Nephron (organoid): ENCODE results near the gene POU3F1.

Experiments
- H3K27ac Mint-ChIP-seq, 3 experiments: 2 replicates each; pipeline ENCODE4 v1.8.0; 2020; ENCODE audit warnings: mixed read lengths in 3 of 3, mild to moderate bottlenecking in 2 of 3, moderate library complexity in 1 of 3
- H3K27me3 Mint-ChIP-seq: 2 replicates; pipeline ENCODE4 v1.8.0; 2021; ENCODE audit warnings: low read depth, mild to moderate bottlenecking, moderate library complexity, mixed read lengths
- H3K36me3 Mint-ChIP-seq: 2 replicates; pipeline ENCODE4 v1.8.0; 2020; ENCODE audit warnings: low read depth, mixed read lengths
- H3K4me1 Mint-ChIP-seq: 2 replicates; pipeline ENCODE4 v1.8.0; 2020; ENCODE audit warnings: mixed read lengths
- H3K4me3 Mint-ChIP-seq, 3 experiments: 2 replicates each; pipeline ENCODE4 v1.8.0; 2020; ENCODE audit warnings: mild to moderate bottlenecking in 3 of 3, mixed read lengths in 3 of 3, moderate library complexity in 2 of 3
- H3K9me3 Mint-ChIP-seq: 2 replicates; pipeline ENCODE4 v1.8.0; 2020; ENCODE audit warnings: mixed read lengths
- CTCF ChIP-seq, 3 experiments: fragments of 200-600 bp; sonication (generic); IDR thresholded peaks; one replicate each; pipeline ENCODE4 v1.5.0; 2021; ENCODE audit warnings: antibody characterized with exemption in 3 of 3; ENCODE audit not compliant: unreplicated experiment in 3 of 3

POU3F1 gene

DNA sequence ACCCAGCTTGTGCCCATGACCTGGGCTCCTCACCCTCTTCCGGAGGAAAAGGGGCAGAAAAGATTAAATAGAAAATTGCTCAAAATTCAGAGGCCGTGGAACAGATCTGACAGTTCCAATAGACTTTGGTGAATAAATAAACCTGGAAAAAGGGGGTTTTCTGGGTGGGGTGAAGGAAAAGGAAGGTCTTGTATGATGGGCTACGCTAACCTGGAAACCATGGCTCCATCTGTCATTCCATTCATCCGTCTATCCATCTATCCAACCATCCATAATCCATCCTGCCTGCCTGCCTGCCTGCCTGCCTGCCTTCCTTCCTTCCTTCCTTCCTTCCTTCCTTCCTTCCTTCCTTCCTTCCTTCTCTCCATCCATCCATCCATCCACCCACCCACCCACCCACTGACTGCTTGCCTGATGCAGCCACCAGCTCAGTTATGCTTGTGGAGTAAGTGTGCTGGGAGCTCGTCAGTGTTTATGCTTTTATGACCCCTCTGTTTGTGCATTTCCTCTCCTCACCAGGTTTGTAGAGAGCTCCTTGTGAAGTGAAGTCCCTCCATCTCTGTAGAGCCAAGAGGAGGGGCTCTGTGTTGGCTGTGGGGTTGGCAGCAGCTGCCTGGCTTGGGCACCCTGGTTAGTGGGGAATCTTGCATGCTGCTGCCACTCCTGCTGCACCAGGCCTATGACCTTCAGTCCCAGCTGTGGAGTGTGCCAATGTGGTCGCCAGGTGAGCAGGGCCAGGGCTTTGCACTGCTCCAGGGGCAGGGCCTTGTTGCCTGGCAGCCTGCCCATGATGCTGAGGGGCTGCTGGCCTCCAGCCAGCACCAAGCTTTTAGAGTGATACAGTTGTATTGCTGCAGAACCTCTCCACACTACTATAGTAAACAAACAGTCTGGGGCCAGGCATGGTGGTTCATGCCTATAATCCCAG, 16.0 kb upstream of the POU3F1 start:
- no peaks in the 10 kb centered on the region for H3K9me3 Mint-ChIP-seq
- H3K4me1 Mint-ChIP-seq, result peaks cover 10% of the 10 kb centered on the region
- no peak for TF ChIP-seq CTCF (IDR thresholded peaks at IDR 0.05; ENCODE audit: unreplicated experiment in 3 of 3)
- no peak overlapping the region for H3K4me3 Mint-ChIP-seq
- no peak overlapping the region for H3K27ac Mint-ChIP-seq
- H3K36me3 Mint-ChIP-seq, result no peaks in the 10 kb centered on the region
- H3K27me3 Mint-ChIP-seq, result peaks cover 54% of the 10 kb centered on the region

- Mint-ChIP-seq H3K36me3 (no peaks in the 10 kb centered on the region), H3K4me3 (no peak overlapping the region), H3K27me3 (peaks cover 53% of the 10 kb centered on the region), H3K4me1 (peaks cover 10% of the 10 kb centered on the region), H3K9me3 (no peaks in the 10 kb centered on the region), H3K27ac (no peak overlapping the region)
- TF ChIP-seq CTCF (IDR thresholded peaks at IDR 0.05; ENCODE audit: unreplicated experiment in 3 of 3), result no peak
Observed at GRCh38 chr1:38061883-38062328, 15.3 kb upstream of the POU3F1 start.

DNA sequence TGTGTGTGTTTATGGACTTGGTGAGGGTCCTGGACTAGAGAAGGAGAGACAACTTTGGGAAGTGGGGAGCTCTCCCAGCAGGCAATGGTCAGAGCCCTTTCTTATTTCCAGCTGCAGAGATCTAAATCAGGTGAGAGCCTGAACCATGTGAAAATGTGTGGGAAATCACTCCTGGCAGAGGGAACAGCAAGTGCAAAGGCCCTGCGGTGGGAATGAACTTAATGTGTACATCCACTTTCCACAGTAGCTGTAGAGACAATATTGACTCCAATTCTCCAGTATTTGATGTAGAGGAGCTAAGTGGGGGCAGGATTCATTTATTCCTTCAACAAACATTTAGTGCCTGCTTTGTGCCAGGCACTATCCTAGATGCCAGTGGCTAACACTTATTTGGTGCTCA, 14.7 kb upstream of the POU3F1 start:
- H3K27ac Mint-ChIP-seq, result no peak overlapping the region

GRCh38 chr1:38060498-38060897, 13.9 kb upstream of the POU3F1 start:
- no peak for TF ChIP-seq CTCF (IDR thresholded peaks at IDR 0.05; ENCODE audit: unreplicated experiment in 3 of 3)
- Mint-ChIP-seq H3K27me3 (peaks cover 61% of the 10 kb centered on the region), H3K4me3 (no peak overlapping the region), H3K4me1 (peaks cover 10% of the 10 kb centered on the region), H3K9me3 (no peaks in the 10 kb centered on the region), H3K27ac (no peak overlapping the region), H3K36me3 (no peaks in the 10 kb centered on the region)

More for the DNA sequence above, 14.7 kb upstream of the POU3F1 start:
- Mint-ChIP-seq H3K36me3 (no peaks in the 10 kb centered on the region), H3K9me3 (no peaks in the 10 kb centered on the region), H3K27me3 (peaks cover 55% of the 10 kb centered on the region), H3K4me1 (peaks cover 10% of the 10 kb centered on the region), H3K4me3 (no peak overlapping the region)
- TF ChIP-seq CTCF (IDR thresholded peaks at IDR 0.05; ENCODE audit: unreplicated experiment in 3 of 3), result no peak

- H3K9me3 Mint-ChIP-seq, result no peaks in the 10 kb centered on the region
Observed at GRCh38 chr1:38059635-38060250, 13.2 kb upstream of the POU3F1 start.

More at GRCh38 chr1:38059635-38060250, 13.2 kb upstream of the POU3F1 start:
- Mint-ChIP-seq H3K27ac (no peak overlapping the region), H3K4me3 (no peak overlapping the region), H3K36me3 (no peaks in the 10 kb centered on the region), H3K4me1 (peaks cover 15% of the 10 kb centered on the region), H3K27me3 (peaks cover 68% of the 10 kb centered on the region)
- TF ChIP-seq CTCF (IDR thresholded peaks at IDR 0.05; ENCODE audit: unreplicated experiment in 3 of 3), result no peak
